Smooth muscle cell (in vitro differentiated cells): ENCODE results near the gene IL12RB2. TPM values are rescaled to one million over a fixed set of nuclear protein-coding genes. Genes with fewer than 3 reads are reported as not detected.

Experiments used
- DNase-seq: peaks from one replicate; lab custom pipeline; 2025; ENCODE audit not compliant: unreplicated experiment; lab: John Stamatoyannopoulos, UW
- H2AFZ ChIP-seq: fragments of 200-600 bp; sonication (generic); 2 replicates; pipeline ENCODE4 v1.6.0; 2016; ENCODE audit warnings: antibody characterized with exemption, low read depth, mild to moderate bottlenecking
- H3F3A ChIP-seq: fragments of 200-600 bp; sonication (generic); 2 replicates; pipeline ENCODE4 v1.6.0; 2017; ENCODE audit warnings: antibody characterized with exemption, low read depth
- H3K27ac ChIP-seq: fragments of 200-600 bp; sonication (generic); 2 replicates; pipeline ENCODE4 v1.5.1; 2016; ENCODE audit warnings: low read depth, mild to moderate bottlenecking
- H3K27me3 ChIP-seq: fragments of 200-600 bp; sonication (generic); 2 replicates; pipeline ENCODE4 v1.6.1; 2016; ENCODE audit warnings: low read depth, mild to moderate bottlenecking
- H3K36me3 ChIP-seq: fragments of 200-600 bp; sonication (generic); 2 replicates; pipeline ENCODE4 v1.5.1; 2016; ENCODE audit warnings: low read depth
- H3K4me1 ChIP-seq: fragments of 200-600 bp; sonication (generic); 2 replicates; pipeline ENCODE4 v1.5.1; 2016; ENCODE audit warnings: low read depth
- H3K4me2 ChIP-seq: fragments of 200-600 bp; sonication (generic); 2 replicates; pipeline ENCODE4 v1.6.0; 2016; ENCODE audit warnings: mild to moderate bottlenecking
- H3K4me3 ChIP-seq: fragments of 200-600 bp; sonication (generic); 2 replicates; pipeline ENCODE4 v1.5.1; 2016; ENCODE audit warnings: mild to moderate bottlenecking
- H3K79me2 ChIP-seq: fragments of 200-600 bp; sonication (generic); 2 replicates; pipeline ENCODE4 v1.6.0; 2016; ENCODE audit warnings: low read depth, mild to moderate bottlenecking
- H3K9ac ChIP-seq: fragments of 200-600 bp; sonication (generic); 2 replicates; pipeline ENCODE4 v1.6.0; 2016; ENCODE audit warnings: low read depth
- H3K9me3 ChIP-seq: fragments of 200-600 bp; sonication (generic); replicated peaks from 2 replicates; pipeline ENCODE4 v1.5.1; 2016; ENCODE audit warnings: low read depth
- H4K20me1 ChIP-seq: fragments of 200-600 bp; sonication (generic); 2 replicates; pipeline ENCODE4 v1.6.0; 2016; ENCODE audit warnings: low read depth
- WGBS: methylation state at CpG from one replicate; pipeline ENCODE4 v1.1.7; 2016; ENCODE audit warnings: low lambda C conversion rate; 5-methylcytosine and 5-hydroxymethylcytosine counted together
- polyA plus RNA-seq: library from polyadenylated mRNA; unstranded; fragments of >200 nt; fragmentation: Nextera tagmentation; extraction: Ambion mirVana; gene quantifications from 2 replicates; pipeline ENCODE4 v1.2.1, GENCODE V29; 2016
- total RNA-seq: library from RNA; depleted of rRNA; stranded (reverse); fragments of >200 nt; gene quantifications from 2 replicates; pipeline ENCODE4 v1.2.3, GENCODE V29; 2014
- TF ChIP-seq, protein P1 (sequence below): fragments of 200-600 bp; sonication (generic); IDR thresholded peaks from 2 replicates; pipeline ENCODE4 v1.5.1; 2017; ENCODE audit warnings: borderline replicate concordance, mild to moderate bottlenecking, antibody characterized with exemption; ENCODE audit not compliant: insufficient read depth, poor library complexity, severe bottlenecking

The IL12RB2 gene
- total and polyA plus RNA-seq, 2 experiments from 2014 or later, result not detected

DNA sequence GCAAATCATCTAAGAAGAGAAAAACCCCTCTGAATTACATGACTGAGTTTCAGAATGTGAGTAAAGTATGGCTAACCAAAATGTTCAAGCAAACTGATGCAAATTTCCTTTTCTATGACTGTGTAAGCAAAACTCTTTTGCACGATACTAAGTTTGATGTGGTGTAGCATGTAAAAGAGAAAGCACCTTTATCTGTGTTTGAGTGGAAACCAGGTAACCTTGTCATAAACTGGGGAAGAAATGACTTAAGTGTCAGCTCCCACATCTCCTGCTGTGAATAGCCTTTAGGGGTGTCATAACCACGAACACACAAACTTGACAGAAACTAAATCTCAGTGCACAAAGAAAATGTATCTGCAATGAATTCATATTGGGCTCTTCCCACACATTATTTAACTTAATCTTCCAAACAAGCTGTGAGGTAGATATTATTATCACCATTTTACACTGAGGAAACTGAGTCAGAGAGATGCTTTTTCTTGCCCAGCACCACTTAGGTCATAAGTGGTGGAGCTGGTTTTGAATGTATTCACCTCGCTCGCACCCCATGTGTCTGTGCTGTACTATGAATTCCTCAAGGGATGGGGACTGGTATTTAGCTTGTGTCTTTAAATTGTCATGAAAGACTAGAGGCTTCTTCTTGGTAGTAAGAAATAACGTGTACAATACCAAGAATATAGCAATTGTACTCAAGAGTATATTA lies 32.9 kb upstream of the IL12RB2 start:
- Histone ChIP-seq H4K20me1 (no peaks in the 10 kb centered on the region), H3K9ac (no peak overlapping the region), H3K27me3 (no peaks in the 10 kb centered on the region), H3K36me3 (no peaks in the 10 kb centered on the region), H3K27ac (no peak overlapping the region), H3F3A (no peaks in the 10 kb centered on the region), H3K79me2 (no peaks in the 10 kb centered on the region), H2AFZ (no peak overlapping the region), H3K4me1 (no peaks in the 10 kb centered on the region), H3K4me3 (no peak overlapping the region), H3K9me3 (no peaks in the 10 kb centered on the region), H3K4me2 (no peak overlapping the region)
- TF ChIP-seq, protein P1, sequence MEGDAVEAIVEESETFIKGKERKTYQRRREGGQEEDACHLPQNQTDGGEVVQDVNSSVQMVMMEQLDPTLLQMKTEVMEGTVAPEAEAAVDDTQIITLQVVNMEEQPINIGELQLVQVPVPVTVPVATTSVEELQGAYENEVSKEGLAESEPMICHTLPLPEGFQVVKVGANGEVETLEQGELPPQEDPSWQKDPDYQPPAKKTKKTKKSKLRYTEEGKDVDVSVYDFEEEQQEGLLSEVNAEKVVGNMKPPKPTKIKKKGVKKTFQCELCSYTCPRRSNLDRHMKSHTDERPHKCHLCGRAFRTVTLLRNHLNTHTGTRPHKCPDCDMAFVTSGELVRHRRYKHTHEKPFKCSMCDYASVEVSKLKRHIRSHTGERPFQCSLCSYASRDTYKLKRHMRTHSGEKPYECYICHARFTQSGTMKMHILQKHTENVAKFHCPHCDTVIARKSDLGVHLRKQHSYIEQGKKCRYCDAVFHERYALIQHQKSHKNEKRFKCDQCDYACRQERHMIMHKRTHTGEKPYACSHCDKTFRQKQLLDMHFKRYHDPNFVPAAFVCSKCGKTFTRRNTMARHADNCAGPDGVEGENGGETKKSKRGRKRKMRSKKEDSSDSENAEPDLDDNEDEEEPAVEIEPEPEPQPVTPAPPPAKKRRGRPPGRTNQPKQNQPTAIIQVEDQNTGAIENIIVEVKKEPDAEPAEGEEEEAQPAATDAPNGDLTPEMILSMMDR, result no peak
- 86% methylated on average over 5 of the region's 5 CpGs for WGBS
- DNase-seq, result no peak

DNA sequence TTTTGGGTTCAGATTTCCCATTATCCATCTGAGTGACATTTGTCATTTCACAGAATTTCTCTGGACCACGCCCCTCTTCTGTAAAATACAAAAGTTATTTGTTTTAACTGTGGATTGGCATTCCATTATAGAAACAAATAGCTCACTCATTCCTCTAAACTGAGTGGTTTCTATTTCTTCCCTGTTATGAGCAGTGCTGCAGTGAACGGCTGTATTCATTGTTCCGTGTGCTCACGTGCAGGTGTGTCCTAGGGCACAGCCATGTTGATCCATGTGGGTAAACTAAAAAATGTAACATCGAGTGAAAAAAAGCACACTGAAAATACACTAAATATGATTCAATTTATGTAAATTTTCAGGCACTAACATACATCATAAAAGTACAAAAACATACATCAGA lies 27.0 kb upstream of the IL12RB2 start:
- H4K20me1 ChIP-seq, result no peaks in the 10 kb centered on the region
- H3K9me3 ChIP-seq, result no peaks in the 10 kb centered on the region
- WGBS, result 89% methylated on average over 5 of the region's 5 CpGs
- H3K9ac ChIP-seq, result no peak overlapping the region
- no peak overlapping the region for H3K4me3 ChIP-seq
- H2AFZ ChIP-seq, result no peak overlapping the region
- no peaks in the 10 kb centered on the region for H3F3A ChIP-seq
- H3K4me2 ChIP-seq, result no peak overlapping the region
- TF ChIP-seq, protein P1, result no peak
- H3K4me1 ChIP-seq, result no peaks in the 10 kb centered on the region
- no peaks in the 10 kb centered on the region for H3K36me3 ChIP-seq
- H3K27me3 ChIP-seq, result no peaks in the 10 kb centered on the region
- DNase-seq, result no peak
- H3K79me2 ChIP-seq, result no peaks in the 10 kb centered on the region
- no peak overlapping the region for H3K27ac ChIP-seq

DNA sequence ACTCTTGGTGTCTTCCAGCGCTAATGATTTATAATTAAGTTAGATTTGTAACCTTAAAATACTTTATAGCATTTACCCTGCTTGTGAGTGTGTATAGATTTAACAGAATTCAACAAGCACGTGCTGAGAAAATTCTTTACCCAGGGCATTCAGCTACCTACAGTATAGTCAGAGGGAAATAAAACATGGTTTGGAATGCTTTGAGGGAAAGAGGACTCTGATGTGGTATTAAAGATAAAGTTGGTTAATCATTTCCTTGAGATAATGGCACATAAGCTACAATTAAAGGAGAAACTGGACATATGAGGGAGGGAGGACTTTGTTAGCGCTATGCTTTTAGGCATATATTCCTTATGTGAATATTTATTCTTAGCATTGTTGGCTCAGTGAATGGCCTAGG lies 26.4 kb upstream of the IL12RB2 start:
- H3K27me3 ChIP-seq, result no peaks in the 10 kb centered on the region
- 76% methylated on average over 3 of the region's 3 CpGs for WGBS
- TF ChIP-seq, protein P1, result no peak
- no peak overlapping the region for H3K4me3 ChIP-seq
- H3F3A ChIP-seq, result no peaks in the 10 kb centered on the region
- H3K9ac ChIP-seq, result no peak overlapping the region
- no peaks in the 10 kb centered on the region for H3K79me2 ChIP-seq
- no peak overlapping the region for H2AFZ ChIP-seq
- H3K9me3 ChIP-seq, result no peaks in the 10 kb centered on the region
- H3K4me2 ChIP-seq, result no peak overlapping the region
- no peaks in the 10 kb centered on the region for H3K4me1 ChIP-seq
- H4K20me1 ChIP-seq, result no peaks in the 10 kb centered on the region
- no peaks in the 10 kb centered on the region for H3K36me3 ChIP-seq
- no peak for DNase-seq
- H3K27ac ChIP-seq, result no peak overlapping the region
